COLO829 (cell line): ENCODE measurements around the gene OGDH.
A peak's percentile ranks its signal among the peaks of the same experiment; 100 is the strongest.

Experiments
- DNase-seq: peaks from one replicate; pipeline ENCODE4 v3.0.0; 2012; ENCODE audit warnings: low spot score

The OGDH gene

GRCh38 chr7:44637788-44638594, 31.6 kb downstream of the OGDH start:
- DNase-seq, result no peak

- peak; percentile 86 for DNase-seq
These were observed 32.5 kb downstream of the OGDH start for GRCh38 chr7:44638611-44639557.

GRCh38 chr7:44639671-44640321, 33.4 kb downstream of the OGDH start:
- peak; percentile 91 for DNase-seq

DNA sequence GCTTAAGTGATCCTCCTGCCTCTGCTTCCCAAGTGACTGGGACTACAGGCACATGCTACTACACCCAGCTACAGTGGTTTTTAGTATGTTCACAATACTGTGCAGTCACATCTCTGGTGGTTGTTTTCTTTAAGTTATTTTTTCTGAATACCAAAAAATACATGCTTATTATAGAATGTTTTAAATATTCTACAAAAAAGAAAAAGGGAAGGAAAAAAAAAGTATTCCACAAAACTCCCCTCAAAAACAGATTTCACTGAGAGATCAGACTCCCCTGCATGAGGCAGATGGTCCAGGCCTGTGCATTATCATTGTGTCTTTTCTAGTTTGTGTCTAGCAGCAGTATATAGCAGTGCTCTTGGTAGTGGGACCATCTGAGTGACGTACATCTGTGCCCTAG, 36.8 kb downstream of the OGDH start:
- no peak for DNase-seq

- DNase-seq, result no peak
These were observed 38.8 kb downstream of the OGDH start for GRCh38 chr7:44645254-44645653.

GRCh38 chr7:44645696-44646095, 39.3 kb downstream of the OGDH start:
- DNase-seq, result no peak

DNA sequence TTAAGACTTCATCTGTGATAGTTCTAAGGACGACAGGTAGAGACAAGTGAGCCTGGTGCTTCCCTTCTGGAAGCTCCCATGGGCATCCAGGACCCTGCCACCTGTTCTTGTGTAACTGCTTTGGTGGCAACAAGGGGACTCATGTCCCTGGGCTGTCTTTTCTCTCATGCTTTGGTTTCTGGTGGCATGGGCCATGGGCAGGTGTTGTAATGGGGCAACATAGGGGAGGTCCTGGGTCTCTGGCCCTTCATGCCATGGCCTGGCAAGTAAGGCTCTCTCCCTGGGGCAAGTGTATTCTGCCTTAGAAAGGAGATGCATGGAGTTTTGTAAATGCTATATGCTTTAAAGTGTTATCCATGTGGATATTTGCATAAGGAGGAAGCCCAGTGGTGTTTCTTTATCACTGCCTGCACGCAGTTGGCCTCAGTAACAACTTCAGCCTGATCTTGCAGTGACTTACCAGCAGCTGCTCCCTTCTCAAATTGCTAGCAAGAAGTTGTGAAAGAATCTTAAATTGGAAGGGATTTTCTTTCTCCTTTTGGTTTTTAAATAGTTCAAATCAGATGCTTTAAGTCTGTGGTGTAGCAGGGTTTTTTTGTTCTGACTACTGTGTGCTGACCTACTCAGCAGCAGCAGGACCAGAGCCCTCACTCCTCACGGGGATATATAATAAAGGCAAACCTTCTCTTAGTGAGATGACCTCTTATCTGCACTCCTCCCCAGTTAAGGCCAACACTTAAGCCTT, 39.9 kb downstream of the OGDH start:
- DNase-seq, result no peak

DNA sequence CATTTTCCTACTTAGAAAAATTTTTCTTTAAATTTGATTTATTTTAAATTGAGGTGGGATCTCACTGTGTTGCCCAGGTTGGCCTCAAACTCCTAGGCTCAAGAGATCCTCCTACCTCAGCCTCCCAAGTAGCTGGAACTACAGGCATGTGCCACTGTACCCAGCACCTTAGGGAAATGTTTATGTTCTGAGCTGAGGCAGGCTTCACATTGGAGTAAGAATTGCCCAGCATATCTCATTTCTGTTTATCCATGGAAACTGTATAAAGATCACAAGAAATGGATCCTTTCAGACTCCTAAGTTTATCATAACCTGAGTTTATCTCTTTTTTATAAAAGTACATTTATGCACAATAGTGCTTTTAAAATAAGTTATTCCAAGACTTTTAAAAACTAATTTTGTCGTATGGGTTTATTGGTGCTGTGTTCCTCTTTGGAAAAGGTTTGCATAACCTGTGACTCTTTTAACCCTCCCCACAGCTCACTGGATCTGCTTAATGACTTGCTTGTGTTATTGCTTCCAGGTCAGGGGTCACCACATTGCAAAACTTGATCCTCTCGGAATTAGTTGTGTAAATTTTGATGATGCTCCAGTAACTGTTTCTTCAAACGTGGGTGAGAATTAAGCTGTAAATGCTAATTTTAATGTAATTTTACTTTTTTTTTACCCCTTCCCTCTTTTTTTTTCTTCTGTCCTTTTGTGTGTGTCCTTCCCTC, 40.7 kb downstream of the OGDH start:
- DNase-seq, result no peak

GRCh38 chr7:44647981-44648714, 41.7 kb downstream of the OGDH start:
- DNase-seq, result no peak

GRCh38 chr7:44650242-44650641, 43.8 kb downstream of the OGDH start:
- no peak for DNase-seq

DNA sequence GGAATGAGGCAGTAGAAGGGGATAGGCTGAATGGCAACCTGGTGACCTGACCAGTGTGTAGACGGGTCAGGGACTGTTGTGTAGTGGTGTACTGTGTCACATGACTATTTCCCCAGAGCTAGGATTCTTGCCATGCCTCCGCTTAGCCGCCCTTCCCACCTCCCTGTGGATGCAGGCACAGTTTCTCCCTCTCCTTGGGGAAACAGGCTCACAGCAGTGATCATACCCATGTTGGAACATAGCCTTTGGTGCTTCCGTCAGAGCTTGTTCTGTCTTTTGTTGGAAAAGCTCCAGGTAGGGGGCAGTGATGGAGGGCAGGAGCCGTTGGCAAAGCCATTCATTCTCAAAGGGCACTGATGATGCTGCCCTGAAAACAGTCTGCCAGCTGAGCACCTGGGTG, 44.3 kb downstream of the OGDH start:
- DNase-seq, result no peak

DNA sequence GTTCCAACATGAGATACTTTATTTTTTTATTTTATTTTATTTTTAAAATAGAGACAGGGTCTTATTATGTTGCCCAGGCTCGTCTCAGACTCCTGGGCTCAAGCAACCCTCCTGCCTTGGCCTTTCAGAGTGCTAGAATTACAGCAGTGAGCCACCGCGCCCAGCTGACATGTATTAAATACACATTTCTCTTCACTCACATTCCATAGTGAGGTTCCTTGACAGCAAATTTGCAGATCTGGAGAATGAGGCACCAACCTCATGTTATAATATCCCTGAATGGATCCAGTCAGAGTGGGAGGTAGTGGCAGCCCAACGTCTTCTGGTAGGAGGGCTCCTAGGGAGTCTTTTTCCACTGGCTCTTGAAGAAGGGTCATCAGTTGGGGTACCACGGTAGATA, 46.1 kb downstream of the OGDH start:
- no peak for DNase-seq

DNA sequence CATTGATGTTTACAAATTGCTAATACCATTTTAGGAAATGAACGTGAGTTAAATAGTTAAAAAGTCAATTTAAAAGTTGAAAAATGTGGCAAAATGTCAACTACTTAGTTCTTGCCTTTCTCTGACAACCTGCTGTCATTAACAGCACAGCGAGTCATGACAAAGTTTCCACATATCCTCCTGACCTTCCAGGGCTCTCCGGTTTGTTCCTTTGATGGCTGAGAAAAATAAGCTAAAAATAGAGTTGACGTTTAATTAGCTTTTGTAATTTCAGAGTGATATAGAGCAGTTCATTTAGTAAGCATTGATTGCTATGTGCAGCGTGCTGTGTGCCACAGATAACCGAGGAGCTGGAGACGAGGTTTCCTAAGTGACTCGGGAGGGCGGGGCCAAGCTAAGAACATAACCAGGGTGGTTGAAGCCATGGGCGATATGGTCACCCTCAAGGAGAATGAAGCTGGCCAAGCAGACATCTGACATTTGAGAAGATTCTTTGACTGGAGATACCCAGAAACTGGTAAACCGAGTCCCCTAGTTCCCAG, 47.9 kb downstream of the OGDH start:
- no peak for DNase-seq

DNA sequence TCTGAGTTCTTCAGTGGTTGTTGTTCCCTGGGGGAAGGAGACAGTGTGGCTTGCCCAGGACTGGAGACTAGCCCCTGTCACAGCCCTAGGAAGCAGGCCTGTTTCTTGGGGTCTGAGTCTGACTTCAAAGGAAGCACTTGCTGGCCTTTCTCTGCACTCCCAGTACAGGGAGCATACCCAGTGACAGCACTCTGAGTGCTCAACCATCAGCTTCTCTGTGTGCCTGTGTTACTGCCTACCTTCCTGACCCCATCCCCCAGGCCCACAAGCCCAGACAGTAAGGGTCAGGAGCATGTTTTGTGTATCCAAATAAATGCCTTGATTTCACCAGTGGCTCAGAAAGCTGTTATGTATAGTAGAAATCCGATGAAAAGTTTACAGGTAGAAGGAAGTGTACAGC, 48.9 kb downstream of the OGDH start:
- DNase-seq, result no peak

- no peak for DNase-seq
These were observed 52.6 kb downstream of the OGDH start for GRCh38 chr7:44658979-44659378.

DNA sequence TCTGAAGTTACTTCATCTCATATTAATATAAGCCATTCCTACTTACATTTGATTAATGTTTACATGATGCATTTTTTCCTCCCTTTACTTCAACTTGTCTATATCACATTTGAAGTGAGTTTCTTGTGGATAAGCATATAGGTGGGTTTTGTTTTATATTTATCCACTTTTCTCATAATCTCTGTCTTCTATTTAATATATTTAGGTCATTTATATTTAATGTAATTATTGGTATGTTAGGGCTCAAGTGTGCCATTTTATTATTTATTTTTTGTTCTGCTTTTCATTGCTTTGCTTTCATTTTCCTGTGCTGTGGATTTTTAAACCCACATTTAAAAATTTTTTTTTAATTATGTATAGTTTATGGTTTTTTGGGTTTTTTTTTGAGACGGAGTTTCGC, 54.8 kb downstream of the OGDH start:
- no peak for DNase-seq

DNA sequence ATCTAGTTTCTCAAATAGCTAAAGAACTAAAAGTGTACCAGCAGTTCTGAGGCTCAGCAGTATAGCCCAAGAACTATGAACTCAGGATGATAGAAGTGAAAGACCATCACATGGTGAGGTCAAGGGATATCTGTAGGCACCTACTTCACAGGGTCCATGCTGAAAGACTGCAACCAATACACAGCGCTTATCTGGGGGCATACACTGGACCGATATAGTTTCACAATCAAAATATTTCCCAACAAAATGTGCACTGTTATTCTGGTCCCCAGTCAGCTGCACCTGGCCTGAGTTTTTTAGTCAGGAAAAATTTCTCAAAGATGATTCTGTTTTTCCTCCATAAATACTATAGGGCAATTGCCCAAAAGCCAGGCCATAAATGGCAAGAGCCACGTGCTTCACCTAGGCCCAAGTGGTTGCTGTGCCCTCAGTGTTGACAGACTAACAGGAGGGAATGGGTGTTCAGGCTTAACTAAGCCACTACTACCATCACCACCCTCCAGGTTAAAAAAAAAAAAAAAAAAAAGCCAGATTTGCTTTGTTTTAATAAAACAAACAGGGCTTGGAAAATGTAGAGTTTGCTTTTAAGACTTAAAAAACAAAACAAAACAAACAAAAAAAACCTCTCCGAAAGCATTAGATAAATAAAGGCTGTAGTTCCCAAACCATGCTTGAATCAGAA, 58.5 kb downstream of the OGDH start:
- no peak for DNase-seq

- peak; percentile 57 for DNase-seq
These were observed 59.2 kb downstream of the OGDH start for GRCh38 chr7:44665531-44666213.

- no peak for DNase-seq
These were observed 60.1 kb downstream of the OGDH start for GRCh38 chr7:44666566-44666965.
